H9 (cell line): Measurements from ENCODE around the gene ZNF296. TPM values are rescaled to one million over a fixed set of nuclear protein-coding genes. Genes with fewer than 3 reads are reported as not detected.
"Not testable (repeated sequence)": the region's sequence is repeated elsewhere in the genome, so short reads cannot be mapped to it uniquely, and the experiment has no call there.

Experiments used
- DNase-seq: peaks from one replicate; pipeline ENCODE4 v3.0.0-alpha.2; 2017
- H2AFZ ChIP-seq: one replicate; pipeline ENCODE4 v1.6.1; 2013; ENCODE audit warnings: mild to moderate bottlenecking, low read length, control low read depth, moderate library complexity
- H2AK5ac ChIP-seq: 2 replicates; pipeline ENCODE4 v1.6.1; 2013; ENCODE audit warnings: low read length, control low read depth, mixed read lengths; ENCODE audit not compliant: insufficient read length
- H2BK120ac ChIP-seq: one replicate; pipeline ENCODE4 v1.6.1; 2013; ENCODE audit warnings: low read depth, mild to moderate bottlenecking, low read length, control low read depth, inconsistent platforms; ENCODE audit not compliant: poor library complexity, severe bottlenecking
- H2BK12ac ChIP-seq: 2 replicates; pipeline ENCODE4 v1.6.1; 2013; ENCODE audit warnings: low read length, control low read depth, mixed read lengths, low read depth; ENCODE audit not compliant: insufficient read length
- H2BK15ac ChIP-seq: 2 replicates; pipeline ENCODE4 v1.6.1; 2013; ENCODE audit warnings: low read depth, low read length, control low read depth
- H2BK20ac ChIP-seq: one replicate; pipeline ENCODE4 v1.6.1; 2013; ENCODE audit warnings: low read depth, mild to moderate bottlenecking, low read length, control low read depth, inconsistent platforms; ENCODE audit not compliant: poor library complexity, severe bottlenecking
- H2BK5ac ChIP-seq: 2 replicates; pipeline ENCODE4 v1.6.1; 2013; ENCODE audit warnings: low read length, control low read depth, mixed read lengths; ENCODE audit not compliant: insufficient read length
- H3K14ac ChIP-seq: 2 replicates; pipeline ENCODE4 v1.6.1; 2013; ENCODE audit warnings: low read length, control low read depth; ENCODE audit not compliant: insufficient read depth
- H3K18ac ChIP-seq: 2 replicates; pipeline ENCODE4 v1.6.1; 2013; ENCODE audit warnings: low read depth, mild to moderate bottlenecking, mixed read lengths, low read length, control low read depth; ENCODE audit not compliant: insufficient read length
- H3K23ac ChIP-seq: 2 replicates; pipeline ENCODE4 v1.6.1; 2013; ENCODE audit warnings: low read length, control low read depth, mixed read lengths, low read depth; ENCODE audit not compliant: insufficient read length
- H3K23me2 ChIP-seq: 2 replicates; pipeline ENCODE4 v1.6.1; 2013; ENCODE audit warnings: low read depth, mild to moderate bottlenecking, mixed read lengths, low read length, control low read depth; ENCODE audit not compliant: insufficient read length, poor library complexity, severe bottlenecking
- H3K27ac ChIP-seq: 2 replicates; pipeline ENCODE4 v1.5.1; 2013; ENCODE audit warnings: low read length, control low read depth, mixed read lengths, low read depth; ENCODE audit not compliant: insufficient read length
- H3K27me3 ChIP-seq: 2 replicates; pipeline ENCODE4 v1.6.1; 2013; ENCODE audit warnings: low read length, control low read depth, inconsistent platforms; ENCODE audit not compliant: insufficient read depth
- H3K4ac ChIP-seq: 2 replicates; pipeline ENCODE4 v1.6.1; 2013; ENCODE audit warnings: low read depth, mild to moderate bottlenecking, control low read depth, inconsistent platforms, low read length, moderate library complexity
- H3K4me1 ChIP-seq: 2 replicates; pipeline ENCODE4 v1.6.1; 2013; ENCODE audit warnings: low read length, control low read depth, inconsistent platforms; ENCODE audit not compliant: insufficient read depth
- H3K4me2 ChIP-seq: 2 replicates; pipeline ENCODE4 v1.6.1; 2013; ENCODE audit warnings: low read length, control low read depth, mixed read lengths; ENCODE audit not compliant: insufficient read length, insufficient read depth
- H3K56ac ChIP-seq: 2 replicates; pipeline ENCODE4 v1.6.1; 2013; ENCODE audit warnings: low read depth, mild to moderate bottlenecking, mixed read lengths, low read length, control low read depth; ENCODE audit not compliant: insufficient read length
- H3K79me1 ChIP-seq: 2 replicates; pipeline ENCODE4 v1.6.1; 2013; ENCODE audit warnings: low read depth, mild to moderate bottlenecking, moderate library complexity, low read length, control low read depth, inconsistent platforms; ENCODE audit not compliant: insufficient read depth, poor library complexity, severe bottlenecking
- H3K79me2 ChIP-seq: 2 replicates; pipeline ENCODE4 v1.6.1; 2013; ENCODE audit warnings: low read length, control low read depth, inconsistent platforms; ENCODE audit not compliant: insufficient read depth
- H3K9ac ChIP-seq: 2 replicates; pipeline ENCODE4 v1.6.1; 2013; ENCODE audit warnings: low read length, control low read depth, mixed read lengths; ENCODE audit not compliant: insufficient read length; ENCODE audit errors: extremely low read depth
- H3K9me3 ChIP-seq: one replicate; pipeline ENCODE4 v1.6.1; 2013; ENCODE audit warnings: low read depth, low read length, inconsistent platforms; ENCODE audit not compliant: control insufficient read depth
- H3T11ph ChIP-seq: one replicate; pipeline ENCODE4 v1.6.1; 2013; ENCODE audit warnings: mild to moderate bottlenecking, low read length, control low read depth, inconsistent platforms
- H4K20me1 ChIP-seq: one replicate; pipeline ENCODE4 v1.6.1; 2013; ENCODE audit not compliant: control insufficient read depth, insufficient read length, insufficient read depth
- H4K5ac ChIP-seq: 2 replicates; pipeline ENCODE4 v1.6.1; 2013; ENCODE audit warnings: low read depth, mild to moderate bottlenecking, mixed read lengths, low read length, control low read depth; ENCODE audit not compliant: insufficient read length
- H4K8ac ChIP-seq: replicated peaks from 2 replicates; pipeline ENCODE4 v1.6.1; 2013; ENCODE audit warnings: low read length, control low read depth, mixed read lengths, low read depth; ENCODE audit not compliant: insufficient read length
- H4K91ac ChIP-seq: 2 replicates; pipeline ENCODE4 v1.6.1; 2013; ENCODE audit warnings: low read depth, mild to moderate bottlenecking, moderate library complexity, mixed read lengths, low read length, control low read depth; ENCODE audit not compliant: insufficient read length
- H3K27ac Mint-ChIP-seq, 3 experiments: 2 replicates in 2 of 3; 3 replicates in 1 of 3; pipeline ENCODE4 v1.8.0; 2020 to 2021; ENCODE audit warnings: mixed read lengths in 3 of 3, mild to moderate bottlenecking in 1 of 3, moderate library complexity in 1 of 3
- H3K27me3 Mint-ChIP-seq: 2 replicates; pipeline ENCODE4 v1.8.0; 2021; ENCODE audit warnings: low read depth, mild to moderate bottlenecking, moderate library complexity, mixed read lengths
- H3K36me3 Mint-ChIP-seq, 3 experiments: 2 replicates in 2 of 3; 3 replicates in 1 of 3; pipeline ENCODE4 v1.8.0; 2020 to 2021; ENCODE audit warnings: low read depth in 3 of 3, mixed read lengths in 3 of 3; ENCODE audit not compliant: insufficient read depth in 1 of 3
- H3K4me1 Mint-ChIP-seq, 2 experiments: 2 replicates each; pipeline ENCODE4 v1.8.0; 2020; ENCODE audit warnings: mixed read lengths in 2 of 2
- H3K4me3 Mint-ChIP-seq, 2 experiments: 2 replicates in 1 of 2; 3 replicates in 1 of 2; pipeline ENCODE4 v1.8.0; 2020 to 2021; ENCODE audit warnings: mild to moderate bottlenecking in 2 of 2, mixed read lengths in 2 of 2, moderate library complexity in 1 of 2
- H3K9me3 Mint-ChIP-seq, 2 experiments: 2 replicates in 1 of 2; 3 replicates in 1 of 2; pipeline ENCODE4 v1.8.0; 2020; ENCODE audit warnings: mild to moderate bottlenecking in 2 of 2, mixed read lengths in 2 of 2, moderate library complexity in 1 of 2
- WGBS: extraction: QIAGEN DNeasy Blood & Tissue Kit; methylation state at CpG from one replicate; pipeline ENCODE4 v1.1.7; 2013; ENCODE audit warnings: missing lambda C conversion rate, low lambda C conversion rate, mixed read lengths; ENCODE audit not compliant: insufficient read length; ENCODE audit errors: extremely low coverage; 5-methylcytosine and 5-hydroxymethylcytosine counted together
- total RNA-seq: library from RNA; stranded (reverse); gene quantifications from 2 replicates; pipeline ENCODE4 v1.2.1, GENCODE V29; 2021
- TF ChIP-seq, protein P1 (sequence below): fragments of 200-600 bp; sonication (generic); conservative IDR thresholded peaks from 3 replicates; pipeline ENCODE4 v1.8.0; 2021; ENCODE audit warnings: antibody characterized with exemption, mild to moderate bottlenecking

ZNF296 gene
- total RNA-seq, 1 experiment from 2014 or later: 14.8 TPM

DNA sequence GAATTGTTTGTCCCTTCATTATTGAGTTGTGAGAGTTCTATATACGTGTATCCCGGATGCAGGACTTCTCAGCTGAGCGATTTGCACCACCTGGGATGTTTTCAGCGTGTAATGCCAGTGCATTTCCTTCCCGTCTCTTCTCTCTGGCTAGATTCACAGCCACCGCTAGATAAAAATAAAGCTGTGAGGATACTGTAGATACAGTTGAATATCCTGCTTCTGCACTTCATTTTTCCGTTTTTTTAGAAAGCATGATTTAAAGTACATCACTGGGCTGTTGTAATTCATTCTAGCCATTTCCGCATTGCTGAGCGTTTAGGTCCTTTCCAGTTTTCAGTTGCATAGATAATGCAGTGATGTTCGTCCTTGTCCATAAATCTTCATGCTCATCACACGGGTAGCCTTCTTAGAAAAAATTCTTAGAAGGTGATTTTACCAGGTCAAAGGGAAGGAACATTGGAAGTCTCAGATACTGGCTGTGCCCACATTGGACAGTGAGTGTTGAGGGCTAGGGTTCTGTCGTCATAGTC, 31.4 kb upstream of the ZNF296 start:
- no peak overlapping the region for H4K5ac ChIP-seq
- no peak overlapping the region for H2AFZ ChIP-seq
- H3K4me2 ChIP-seq: no peak overlapping the region
- H3K14ac ChIP-seq: no peak overlapping the region
- TF ChIP-seq, protein P1, sequence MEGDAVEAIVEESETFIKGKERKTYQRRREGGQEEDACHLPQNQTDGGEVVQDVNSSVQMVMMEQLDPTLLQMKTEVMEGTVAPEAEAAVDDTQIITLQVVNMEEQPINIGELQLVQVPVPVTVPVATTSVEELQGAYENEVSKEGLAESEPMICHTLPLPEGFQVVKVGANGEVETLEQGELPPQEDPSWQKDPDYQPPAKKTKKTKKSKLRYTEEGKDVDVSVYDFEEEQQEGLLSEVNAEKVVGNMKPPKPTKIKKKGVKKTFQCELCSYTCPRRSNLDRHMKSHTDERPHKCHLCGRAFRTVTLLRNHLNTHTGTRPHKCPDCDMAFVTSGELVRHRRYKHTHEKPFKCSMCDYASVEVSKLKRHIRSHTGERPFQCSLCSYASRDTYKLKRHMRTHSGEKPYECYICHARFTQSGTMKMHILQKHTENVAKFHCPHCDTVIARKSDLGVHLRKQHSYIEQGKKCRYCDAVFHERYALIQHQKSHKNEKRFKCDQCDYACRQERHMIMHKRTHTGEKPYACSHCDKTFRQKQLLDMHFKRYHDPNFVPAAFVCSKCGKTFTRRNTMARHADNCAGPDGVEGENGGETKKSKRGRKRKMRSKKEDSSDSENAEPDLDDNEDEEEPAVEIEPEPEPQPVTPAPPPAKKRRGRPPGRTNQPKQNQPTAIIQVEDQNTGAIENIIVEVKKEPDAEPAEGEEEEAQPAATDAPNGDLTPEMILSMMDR: no peak
- H2BK120ac ChIP-seq: no peak overlapping the region
- no peaks in the 10 kb centered on the region for H3K27me3 ChIP-seq
- peaks cover 27 to 33% of the 10 kb centered on the region in 2 experiments for H3K4me1 Mint-ChIP-seq
- no peaks in the 10 kb centered on the region for H3K9me3 Mint-ChIP-seq
- H3K4ac ChIP-seq: no peak overlapping the region
- no peak overlapping the region for H3K23ac ChIP-seq
- H3K9me3 ChIP-seq: no peaks in the 10 kb centered on the region
- WGBS: no CpG with 5 or more reads among the region's 12 CpGs
- H2BK12ac ChIP-seq: no peak overlapping the region
- no peak overlapping the region for H2BK5ac ChIP-seq
- no peak overlapping the region for H4K8ac ChIP-seq
- H3K79me2 ChIP-seq: peaks cover 13% of the 10 kb centered on the region; the same call in 1 of the 2 replicates
- no peak overlapping the region for H3K27ac ChIP-seq
- no peaks in the 10 kb centered on the region for H3K79me1 ChIP-seq
- no peaks in the 10 kb centered on the region for H3K27me3 Mint-ChIP-seq
- H3K4me3 Mint-ChIP-seq: no peak overlapping the region
- DNase-seq: no peak
- no peak overlapping the region for H4K91ac ChIP-seq
- no peaks in the 10 kb centered on the region; the same call in 1 of the 2 replicates for H3K4me1 ChIP-seq
- H3K9ac ChIP-seq: no peak overlapping the region
- H3K27ac Mint-ChIP-seq: no peak overlapping the region
- H2BK15ac ChIP-seq: no peak overlapping the region
- H4K20me1 ChIP-seq: no peaks in the 10 kb centered on the region
- H3K23me2 ChIP-seq: no peaks in the 10 kb centered on the region
- no peak overlapping the region for H3K56ac ChIP-seq
- H3T11ph ChIP-seq: no peak overlapping the region
- no peak overlapping the region for H3K18ac ChIP-seq
- peaks cover 0 to 4% (median 0%) of the 10 kb centered on the region in 3 experiments; a peak in 2 of 7 replicates for H3K36me3 Mint-ChIP-seq
- no peak overlapping the region for H2BK20ac ChIP-seq
- H2AK5ac ChIP-seq: no peak overlapping the region

GRCh38 chr19:45106363-45106762, 30.1 kb upstream of the ZNF296 start:
- WGBS: no CpG with 5 or more reads among the region's 11 CpGs
- not testable (repeated sequence) for H2BK12ac ChIP-seq, H3K4me2 ChIP-seq, H3K9ac ChIP-seq, H2BK5ac ChIP-seq, H3K27ac Mint-ChIP-seq, H4K20me1 ChIP-seq, H2BK20ac ChIP-seq, H3K79me1 ChIP-seq, H3T11ph ChIP-seq, H3K56ac ChIP-seq, H3K23me2 ChIP-seq, H3K23ac ChIP-seq, H3K4me1 ChIP-seq, H3K9me3 ChIP-seq, H3K27me3 Mint-ChIP-seq, H4K91ac ChIP-seq, H3K18ac ChIP-seq, H3K27me3 ChIP-seq, H4K5ac ChIP-seq, H3K36me3 Mint-ChIP-seq, H3K27ac ChIP-seq, H3K14ac ChIP-seq, H3K4me3 Mint-ChIP-seq, H3K9me3 Mint-ChIP-seq, DNase-seq, H2AK5ac ChIP-seq, H2BK15ac ChIP-seq, H2BK120ac ChIP-seq, H2AFZ ChIP-seq, H4K8ac ChIP-seq, H3K4ac ChIP-seq
- H3K79me2 ChIP-seq: peaks cover 14% of the 10 kb centered on the region; the same call in 1 of the 2 replicates
- H3K4me1 Mint-ChIP-seq: peaks cover 38 to 40% of the 10 kb centered on the region in 2 experiments
